ENCODE results near the gene GEMIN7. TPM values are rescaled to one million over a fixed set of nuclear protein-coding genes. Genes with fewer than 3 reads are reported as not detected.
A peak's percentile ranks its signal among the peaks of the same experiment; 100 is the strongest.
"Not testable (repeated sequence)": the region's sequence is repeated elsewhere in the genome, so short reads cannot be mapped to it uniquely, and the experiment has no call there.

The GEMIN7 gene
- total RNA-seq, 2 experiments from 2014 or later: 35.4 to 35.5 TPM

DNA sequence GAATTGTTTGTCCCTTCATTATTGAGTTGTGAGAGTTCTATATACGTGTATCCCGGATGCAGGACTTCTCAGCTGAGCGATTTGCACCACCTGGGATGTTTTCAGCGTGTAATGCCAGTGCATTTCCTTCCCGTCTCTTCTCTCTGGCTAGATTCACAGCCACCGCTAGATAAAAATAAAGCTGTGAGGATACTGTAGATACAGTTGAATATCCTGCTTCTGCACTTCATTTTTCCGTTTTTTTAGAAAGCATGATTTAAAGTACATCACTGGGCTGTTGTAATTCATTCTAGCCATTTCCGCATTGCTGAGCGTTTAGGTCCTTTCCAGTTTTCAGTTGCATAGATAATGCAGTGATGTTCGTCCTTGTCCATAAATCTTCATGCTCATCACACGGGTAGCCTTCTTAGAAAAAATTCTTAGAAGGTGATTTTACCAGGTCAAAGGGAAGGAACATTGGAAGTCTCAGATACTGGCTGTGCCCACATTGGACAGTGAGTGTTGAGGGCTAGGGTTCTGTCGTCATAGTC is 28.6 kb downstream of the GEMIN7 start:
- POLR2A ChIA-PET: no interaction called here
- CTCF ChIA-PET: interaction anchor here (1.6 kb wide), 1 partner anchor 15 kb away, joined by 7 read pairs; the partner anchor contains the start of gene PPP1R37
- Mint-ChIP-seq H3K9me3 (ENCODE audit: low read depth) (no peaks in the 10 kb centered on the region), H3K36me3 (ENCODE audit: low read depth) (no peaks in the 10 kb centered on the region), H3K27me3 (no peaks in the 10 kb centered on the region), H3K4me1 (peaks cover 47% of the 10 kb centered on the region), H3K4me3 (no peak overlapping the region), H3K27ac (no peak overlapping the region)
- intact Hi-C loops (cut with DNase I, micrococcal nuclease): no loop called here
- ATAC-seq (no peak), DNase-seq (no peak)

DNA sequence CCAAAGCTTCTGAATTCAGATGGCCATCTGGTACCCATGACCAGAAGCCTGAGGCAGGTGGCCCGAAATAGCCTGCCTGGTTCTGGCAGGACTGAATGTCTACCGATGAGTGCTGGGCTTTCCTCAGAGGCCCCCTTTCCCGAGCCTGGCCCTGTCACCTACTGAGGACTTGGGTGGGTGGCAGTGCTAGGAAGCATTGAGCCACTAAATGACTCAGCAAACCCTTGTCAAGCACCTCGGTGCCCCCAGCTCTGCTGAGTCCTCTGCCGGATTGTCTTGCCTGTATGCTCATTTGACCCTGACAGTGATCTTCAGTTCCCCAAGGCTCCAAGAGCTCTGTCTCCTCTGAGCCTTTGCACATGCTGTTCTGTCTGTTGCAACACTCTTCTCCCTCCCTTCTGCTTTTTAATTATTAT is 31.8 kb downstream of the GEMIN7 start:
- DNase-seq (peak; percentile 20), ATAC-seq (peak; percentile 66)
- CTCF ChIA-PET: interaction anchor here (0.7 to 1.5 kb wide), 2 partner anchors 14 to 161 kb away, joined by 3 to 5 read pairs; no protein-coding TSS in a partner anchor

GRCh38 chr19:45112111-45112827 is 33.2 kb downstream of the GEMIN7 start:
- intact Hi-C loops (cut with DNase I, micrococcal nuclease): no loop called here
- ATAC-seq (no peak), DNase-seq (no peak)
- Mint-ChIP-seq H3K27me3 (no peaks in the 10 kb centered on the region), H3K9me3 (ENCODE audit: low read depth) (no peaks in the 10 kb centered on the region), H3K27ac (no peak overlapping the region), H3K36me3 (ENCODE audit: low read depth) (no peaks in the 10 kb centered on the region), H3K4me1 (peaks cover 42% of the 10 kb centered on the region), H3K4me3 (no peak overlapping the region)
- POLR2A ChIA-PET: no interaction called here
- CTCF ChIA-PET: interaction anchor here (1.0 kb wide), 1 partner anchor 26 kb away, joined by 4 read pairs; no protein-coding TSS in a partner anchor

More for the DNA sequence above, 31.8 kb downstream of the GEMIN7 start:
- Mint-ChIP-seq H3K27ac (no peak overlapping the region), H3K9me3 (ENCODE audit: low read depth) (no peaks in the 10 kb centered on the region), H3K4me3 (no peak overlapping the region), H3K27me3 (no peaks in the 10 kb centered on the region), H3K4me1 (peaks cover 28% of the 10 kb centered on the region), H3K36me3 (ENCODE audit: low read depth) (no peaks in the 10 kb centered on the region)
- POLR2A ChIA-PET: no interaction called here
- intact Hi-C loops (cut with DNase I, micrococcal nuclease): no loop called here

GRCh38 chr19:45113628-45114027 is 34.6 kb downstream of the GEMIN7 start:
- Mint-ChIP-seq H3K27ac (no peak overlapping the region), H3K27me3 (no peaks in the 10 kb centered on the region), H3K4me3 (no peak overlapping the region), H3K4me1 (peaks cover 55% of the 10 kb centered on the region), H3K36me3 (ENCODE audit: low read depth) (no peaks in the 10 kb centered on the region), H3K9me3 (ENCODE audit: low read depth) (no peaks in the 10 kb centered on the region)
- CTCF ChIA-PET: interaction anchor here (0.8 to 1.6 kb wide), 2 partner anchors 11 to 23 kb away, joined by 3 to 7 read pairs; no protein-coding TSS in a partner anchor
- POLR2A ChIA-PET: no interaction called here
- DNase-seq: no peak
- intact Hi-C loops (cut with DNase I, micrococcal nuclease): no loop called here
- ATAC-seq: no peak

GRCh38 chr19:45114116-45114515 is 35.1 kb downstream of the GEMIN7 start:
- DNase-seq: no peak
- Mint-ChIP-seq H3K36me3 (ENCODE audit: low read depth) (no peaks in the 10 kb centered on the region), H3K4me1 (peaks cover 56% of the 10 kb centered on the region), H3K27ac (no peak overlapping the region), H3K4me3 (no peak overlapping the region), H3K27me3 (no peaks in the 10 kb centered on the region), H3K9me3 (ENCODE audit: low read depth) (no peaks in the 10 kb centered on the region)
- ChIA-PET POLR2A (no interaction called here), CTCF (interaction anchor here (1.6 kb wide), 1 partner anchor 11 kb away, joined by 7 read pairs; no protein-coding TSS in a partner anchor)
- intact Hi-C loops (cut with DNase I, micrococcal nuclease): no loop called here
- no peak for ATAC-seq

- intact Hi-C loops (cut with DNase I, micrococcal nuclease): no loop called here
- Mint-ChIP-seq H3K9me3 (ENCODE audit: low read depth) (no peaks in the 10 kb centered on the region), H3K27me3 (no peaks in the 10 kb centered on the region), H3K4me3 (no peak overlapping the region), H3K4me1 (peaks cover 59% of the 10 kb centered on the region), H3K27ac (no peak overlapping the region), H3K36me3 (ENCODE audit: low read depth) (no peaks in the 10 kb centered on the region)
- POLR2A ChIA-PET: interaction anchor here (0.6 kb wide), 1 partner anchor 24 kb away, joined by 7 read pairs; no protein-coding TSS in a partner anchor
- no peak for ATAC-seq
- CTCF ChIA-PET: interaction anchor here (1.0 to 1.8 kb wide), 3 partner anchors 13 to 68 kb away, joined by 3 to 5 read pairs (median 3); partner anchors contain the start of genes BLOC1S3 and TRAPPC6A
- DNase-seq: no peak
Measured at GRCh38 chr19:45115809-45116615, 37.0 kb downstream of the GEMIN7 start.

GRCh38 chr19:45117167-45117594 is 38.1 kb downstream of the GEMIN7 start:
- intact Hi-C loops (cut with DNase I, micrococcal nuclease): loop anchor here in 1 of 2 experiments (1.0 kb wide), 2 partner anchors 24 to 227 kb away; partner anchors contain the start of gene PPP1R37
- Mint-ChIP-seq H3K9me3 (ENCODE audit: low read depth) (no peaks in the 10 kb centered on the region), H3K4me1 (peaks cover 66% of the 10 kb centered on the region), H3K27ac (peak overlapping the region; percentile 33), H3K4me3 (peak overlapping the region; percentile 34), H3K27me3 (no peaks in the 10 kb centered on the region), H3K36me3 (ENCODE audit: low read depth) (no peaks in the 10 kb centered on the region)
- CTCF ChIA-PET: interaction anchor here (0.5 to 1.8 kb wide), 5 partner anchors 12 to 525 kb away, joined by 3 to 5 read pairs (median 3); no protein-coding TSS in a partner anchor
- DNase-seq (peak; percentile 87), ATAC-seq (peak; percentile 75)
- POLR2A ChIA-PET: interaction anchor here (0.8 to 1.1 kb wide), 2 partner anchors 11 to 24 kb away, joined by 3 read pairs; partner anchors contain the start of gene PPP1R37

DNA sequence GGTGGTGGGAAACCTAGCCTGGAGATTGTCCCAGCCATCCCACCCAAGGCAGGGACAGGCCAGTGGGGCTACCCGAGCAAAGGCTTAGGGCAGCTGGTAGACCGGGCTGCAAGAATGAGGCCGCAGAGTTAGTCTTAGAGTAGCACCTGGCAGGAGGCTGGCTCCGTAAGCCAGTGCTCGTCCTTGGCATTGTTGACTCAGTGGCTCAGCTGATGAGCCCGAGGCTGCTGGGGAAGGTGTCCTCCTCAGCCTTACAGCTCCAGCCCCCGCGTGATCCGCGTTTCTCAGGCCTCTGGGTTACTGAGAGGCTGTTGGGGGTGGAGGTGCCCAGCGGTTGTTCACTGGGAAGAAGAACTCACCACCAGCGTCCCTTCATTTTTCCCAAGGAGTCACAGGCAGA is 38.6 kb downstream of the GEMIN7 start:
- intact Hi-C loops (cut with DNase I, micrococcal nuclease): loop anchor here in 1 of 2 experiments (1.0 kb wide), 2 partner anchors 24 to 227 kb away; partner anchors contain the start of gene PPP1R37
- H3K4me1 Mint-ChIP-seq: peaks cover 69% of the 10 kb centered on the region
- CTCF ChIA-PET: interaction anchor here (0.5 to 1.9 kb wide), 6 partner anchors 12 to 524 kb away, joined by 3 to 5 read pairs (median 4); partner anchors contain the start of gene PPP1R37

DNA sequence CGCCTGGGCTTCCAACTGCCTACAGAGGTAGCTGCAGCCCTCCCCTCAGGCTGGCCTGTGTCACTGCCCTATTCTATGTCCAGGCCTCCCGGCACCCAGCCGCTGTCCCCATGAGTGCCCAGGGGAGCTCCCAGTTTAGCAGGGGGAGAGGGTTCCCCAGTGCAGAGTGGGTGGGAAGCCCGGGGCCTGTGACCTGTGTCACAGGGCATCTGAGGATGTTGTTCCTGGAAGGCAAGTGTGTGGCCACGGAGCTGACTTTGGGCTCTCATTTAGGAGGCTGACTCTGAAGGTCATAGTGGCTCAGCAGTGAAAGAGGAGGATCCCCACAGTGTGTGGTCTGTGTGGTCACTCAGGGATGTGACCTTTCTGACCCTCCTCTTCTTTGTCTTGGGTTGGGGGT is 39.0 kb downstream of the GEMIN7 start:
- H3K36me3 Mint-ChIP-seq (ENCODE audit: low read depth): no peaks in the 10 kb centered on the region
- H3K4me1 Mint-ChIP-seq: peaks cover 69% of the 10 kb centered on the region
- ATAC-seq (no peak), DNase-seq (peak; percentile 23)
- intact Hi-C loops (cut with DNase I, micrococcal nuclease): no loop called here
- no peaks in the 10 kb centered on the region for H3K9me3 Mint-ChIP-seq (ENCODE audit: low read depth)
- POLR2A ChIA-PET: interaction anchor here (0.5 to 1.1 kb wide), 4 partner anchors 25 to 353 kb away, joined by 3 to 5 read pairs (median 3); partner anchors contain the start of gene PPP1R37
- CTCF ChIA-PET: interaction anchor here (0.7 to 1.9 kb wide), 4 partner anchors 15 to 64 kb away, joined by 3 to 5 read pairs (median 4); partner anchors contain the start of gene PPP1R37
- H3K27me3 Mint-ChIP-seq: no peaks in the 10 kb centered on the region
- no peak overlapping the region for H3K4me3 Mint-ChIP-seq
- H3K27ac Mint-ChIP-seq: no peak overlapping the region

More for the DNA sequence above, 38.6 kb downstream of the GEMIN7 start:
- POLR2A ChIA-PET: interaction anchor here (0.8 to 1.1 kb wide), 2 partner anchors 12 to 25 kb away, joined by 3 read pairs; partner anchors contain the start of gene PPP1R37
- ATAC-seq (peak; percentile 18), DNase-seq (peak; percentile 49)
- Mint-ChIP-seq H3K27ac (no peak overlapping the region), H3K27me3 (no peaks in the 10 kb centered on the region), H3K36me3 (ENCODE audit: low read depth) (no peaks in the 10 kb centered on the region), H3K4me3 (no peak overlapping the region), H3K9me3 (ENCODE audit: low read depth) (no peaks in the 10 kb centered on the region)

DNA sequence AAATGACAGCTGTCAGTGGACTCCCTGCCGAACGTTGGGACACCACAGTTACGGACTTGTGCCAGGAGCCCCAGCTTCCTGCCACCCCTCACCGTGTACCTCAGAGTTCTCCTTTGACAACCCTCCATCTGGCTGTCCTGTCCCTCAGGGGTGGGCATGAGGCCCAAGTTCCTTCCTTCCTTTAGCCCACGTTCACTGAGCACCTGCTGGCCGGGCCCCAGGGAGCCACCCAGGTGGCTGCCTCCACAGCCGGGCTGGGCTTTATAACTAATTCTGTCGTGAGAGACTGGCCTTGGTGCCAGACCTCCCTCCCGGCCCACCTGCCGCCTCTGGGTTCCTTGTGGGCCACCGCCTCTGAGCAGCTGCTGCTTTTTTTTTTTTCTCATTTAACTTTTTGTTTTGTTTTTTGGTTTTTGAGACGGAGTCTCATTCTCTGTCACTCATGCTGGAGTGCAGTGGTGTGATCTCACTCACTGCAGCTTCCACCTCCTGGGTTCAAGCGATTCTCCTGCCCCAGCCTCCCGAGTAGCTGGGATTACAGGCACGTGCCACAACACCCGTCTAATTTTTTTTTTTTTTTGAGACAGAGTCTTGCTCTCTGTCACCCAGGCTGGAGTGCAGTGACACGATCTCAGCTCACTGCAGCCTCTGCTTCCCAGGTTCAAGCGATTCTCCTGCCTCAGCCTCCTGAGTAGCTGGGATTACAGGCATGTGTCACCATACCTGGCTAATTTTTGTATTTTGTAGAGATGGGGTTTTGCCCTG is 39.7 kb downstream of the GEMIN7 start:
- H3K36me3 Mint-ChIP-seq (ENCODE audit: low read depth); H3K27me3 Mint-ChIP-seq; H3K9me3 Mint-ChIP-seq (ENCODE audit: low read depth); intact Hi-C loops (cut with DNase I, micrococcal nuclease): not testable (repeated sequence)
- H3K4me1 Mint-ChIP-seq: peaks cover 69% of the 10 kb centered on the region
- DNase-seq (peak; percentile 46), ATAC-seq (peak; percentile 17)
- ChIA-PET CTCF (interaction anchor here (0.5 to 1.9 kb wide), 5 partner anchors 12 to 416 kb away, joined by 3 to 4 read pairs (median 3); partner anchors contain the start of gene PPP1R37), POLR2A (interaction anchor here (0.5 to 0.9 kb wide), 4 partner anchors 36 to 354 kb away, joined by 3 to 5 read pairs (median 4); no protein-coding TSS in a partner anchor)
- peak overlapping the region; percentile 39 for H3K4me3 Mint-ChIP-seq
- H3K27ac Mint-ChIP-seq: peak overlapping the region; percentile 19
